Glomerular visceral epithelial cell (primary cell): ENCODE data around the gene DMRTC2.

ENCODE experiments used
- DNase-seq: peaks from one replicate; pipeline ENCODE4 v3.0.0-alpha.2; 2016; ENCODE audit errors: extremely low spot score

Gene DMRTC2

DNA sequence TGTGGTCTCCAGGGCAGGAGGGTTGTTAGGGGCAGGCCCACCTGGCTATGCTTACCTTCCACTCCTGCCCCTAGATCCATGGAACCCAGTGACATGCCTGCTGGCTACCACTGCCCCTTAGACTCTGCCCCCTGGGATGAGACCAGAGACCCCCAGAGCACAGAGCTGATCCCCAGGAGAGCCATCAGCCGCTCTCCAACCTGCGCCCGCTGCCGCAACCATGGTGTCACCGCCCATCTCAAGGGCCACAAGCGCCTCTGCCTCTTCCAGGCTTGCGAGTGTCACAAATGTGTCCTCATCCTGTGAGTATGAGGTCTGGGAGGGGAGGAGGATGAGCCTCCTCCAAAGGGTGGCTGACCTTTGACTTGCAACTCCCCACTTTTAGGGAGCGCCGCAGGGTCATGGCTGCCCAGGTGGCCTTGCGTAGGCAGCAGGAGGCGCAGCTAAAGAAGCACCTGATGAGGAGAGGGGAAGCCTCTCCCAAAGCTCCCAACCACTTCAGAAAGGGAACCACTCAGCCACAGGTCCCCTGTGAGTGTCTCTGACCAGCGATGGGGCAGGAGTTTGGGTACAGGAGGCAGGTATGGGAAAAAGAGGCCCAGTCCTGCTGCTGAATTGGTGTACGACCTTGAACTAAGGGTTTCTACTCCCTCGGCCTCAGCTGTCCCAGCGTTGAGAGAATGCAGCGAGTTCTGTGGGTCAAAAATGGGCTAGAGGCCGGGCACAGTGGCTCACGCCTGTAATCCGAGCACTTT lies 2.7 kb downstream of the DMRTC2 start:
- DNase-seq, result no peak

DNA sequence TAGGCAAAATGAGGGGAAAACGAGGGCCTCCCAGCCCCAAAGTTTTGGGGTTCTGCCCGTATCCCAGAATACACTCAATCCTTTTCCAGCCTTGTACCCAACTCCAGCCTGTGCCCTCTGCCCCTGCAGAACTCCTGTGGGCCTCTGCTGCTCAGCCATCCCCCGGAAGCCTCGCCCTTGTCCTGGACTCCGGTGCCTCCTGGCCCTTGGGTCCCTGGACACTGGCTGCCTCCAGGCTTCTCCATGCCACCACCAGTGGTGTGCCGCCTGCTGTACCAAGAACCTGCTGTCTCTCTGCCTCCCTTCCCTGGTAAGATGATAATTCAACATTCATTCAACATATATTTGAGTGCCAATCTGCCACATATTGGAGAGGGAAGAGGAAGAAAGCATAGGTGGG lies 3.8 kb downstream of the DMRTC2 start:
- DNase-seq, result no peak

DNA sequence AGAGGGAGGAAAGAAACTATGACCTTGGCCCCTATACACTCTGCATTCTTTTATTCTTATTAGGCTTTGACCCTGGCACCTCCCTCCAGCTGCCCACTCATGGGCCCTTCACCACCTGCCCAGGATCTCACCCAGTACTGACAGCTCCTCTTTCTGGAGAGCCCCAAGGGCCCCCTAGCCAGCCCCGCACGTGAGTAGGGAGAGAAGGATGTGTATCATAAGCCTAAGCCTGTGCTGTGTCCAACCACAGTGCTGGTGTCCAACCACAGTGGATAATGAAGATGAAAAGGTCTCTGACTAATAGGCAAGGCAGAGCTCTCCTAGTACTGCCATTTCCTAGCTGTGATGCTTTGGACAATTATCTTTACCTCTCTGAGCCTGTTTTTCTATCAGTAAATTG lies 4.2 kb downstream of the DMRTC2 start:
- no peak for DNase-seq

DNA sequence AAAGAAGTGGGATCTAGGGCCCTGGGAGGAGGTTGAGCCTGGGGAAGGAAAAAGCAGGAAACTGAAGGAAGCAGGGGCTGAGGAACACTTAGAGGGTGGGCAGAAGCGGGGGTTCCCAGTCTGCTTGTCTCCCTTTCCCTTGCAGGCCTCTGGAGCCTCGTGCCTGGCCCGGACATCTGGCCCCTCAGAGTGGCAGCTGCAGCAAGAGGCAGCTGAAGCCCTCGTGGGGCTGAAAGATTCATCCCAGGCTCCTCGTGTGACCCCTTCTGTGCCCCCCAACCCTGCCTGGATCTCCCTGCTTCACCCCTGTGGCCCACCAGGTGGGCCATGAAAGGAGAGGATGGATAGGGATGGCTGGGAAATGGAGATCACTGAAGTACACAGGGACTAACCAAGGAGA lies 5.5 kb downstream of the DMRTC2 start:
- DNase-seq, result no peak

DNA sequence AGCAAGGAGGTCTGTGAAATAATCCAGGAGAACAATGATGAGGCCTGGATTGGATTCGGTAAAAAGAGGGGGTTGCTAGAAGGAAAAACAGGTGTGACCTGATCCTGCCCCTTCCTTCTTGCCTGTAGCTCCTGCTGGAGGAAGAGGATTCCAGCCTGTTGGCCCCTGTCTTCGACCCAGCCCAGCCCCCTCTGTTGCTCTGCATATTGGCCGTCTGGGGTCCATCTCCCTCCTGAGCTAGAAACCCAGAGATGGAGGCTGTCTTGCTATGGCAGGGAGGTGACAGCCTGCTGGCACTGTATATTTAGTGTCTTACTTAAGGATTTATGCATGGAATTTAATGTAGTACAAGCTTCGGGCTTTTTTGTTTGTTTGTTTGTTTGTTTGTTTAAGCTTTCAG lies 6.6 kb downstream of the DMRTC2 start:
- no peak for DNase-seq

DNA sequence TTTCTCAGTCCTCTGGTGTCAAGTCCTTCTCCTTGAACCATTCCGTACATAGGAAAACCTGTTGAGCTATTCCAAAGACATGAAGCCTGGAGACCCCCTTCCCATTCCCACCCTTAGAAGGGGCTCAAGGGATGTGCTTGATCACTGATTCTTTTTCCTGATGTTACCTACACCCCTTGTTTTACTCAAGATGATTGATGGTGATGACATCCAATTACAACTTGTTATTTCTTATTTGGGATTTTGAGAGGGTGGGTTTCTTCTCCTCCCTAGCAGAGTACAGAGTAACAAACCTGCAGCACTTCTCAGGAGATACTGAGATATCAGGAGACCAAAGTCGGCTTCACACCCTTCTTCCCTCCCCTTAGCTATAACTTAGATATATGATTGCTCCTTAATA lies 8.5 kb downstream of the DMRTC2 start:
- DNase-seq, result no peak

DNA sequence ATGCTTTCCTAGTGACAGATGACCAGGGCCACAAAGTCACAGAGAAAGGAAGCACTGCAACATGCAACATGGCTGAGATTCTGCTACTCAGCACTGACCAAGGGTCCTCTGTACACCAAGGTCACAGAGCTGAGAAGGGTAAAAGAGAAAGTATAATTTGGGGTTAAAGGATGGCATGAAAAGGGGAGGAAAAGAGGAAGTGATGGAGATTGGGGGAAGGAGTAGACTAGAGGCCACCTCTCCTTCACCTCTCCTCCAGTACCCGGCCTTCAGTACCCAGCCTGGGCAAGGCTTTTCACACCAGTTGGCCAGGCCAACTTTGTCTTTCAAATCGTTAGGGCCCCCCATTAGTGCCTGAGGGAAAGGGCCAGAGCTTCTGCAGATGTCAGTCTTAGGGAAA lies 8.9 kb downstream of the DMRTC2 start:
- DNase-seq, result no peak

DNA sequence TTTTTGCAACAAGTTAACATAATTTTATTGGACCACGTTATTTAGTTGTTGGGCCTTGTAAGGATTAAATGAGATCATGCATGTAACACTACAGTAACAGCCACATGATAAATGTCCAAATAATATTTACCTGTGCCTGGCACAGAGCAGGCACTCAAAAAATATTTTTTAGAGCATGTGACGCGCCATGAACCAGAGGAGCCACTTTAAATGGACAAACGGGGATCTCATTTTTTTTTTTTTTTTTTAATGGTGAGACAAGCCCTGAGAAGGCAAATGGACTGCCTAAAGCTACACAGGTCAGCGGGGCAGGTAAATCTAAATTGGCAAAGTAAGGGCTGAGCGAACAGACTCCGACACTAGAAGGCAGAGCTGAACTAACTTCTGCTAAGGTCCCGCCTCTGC lies 14.4 kb downstream of the DMRTC2 start:
- DNase-seq, result no peak

DNA sequence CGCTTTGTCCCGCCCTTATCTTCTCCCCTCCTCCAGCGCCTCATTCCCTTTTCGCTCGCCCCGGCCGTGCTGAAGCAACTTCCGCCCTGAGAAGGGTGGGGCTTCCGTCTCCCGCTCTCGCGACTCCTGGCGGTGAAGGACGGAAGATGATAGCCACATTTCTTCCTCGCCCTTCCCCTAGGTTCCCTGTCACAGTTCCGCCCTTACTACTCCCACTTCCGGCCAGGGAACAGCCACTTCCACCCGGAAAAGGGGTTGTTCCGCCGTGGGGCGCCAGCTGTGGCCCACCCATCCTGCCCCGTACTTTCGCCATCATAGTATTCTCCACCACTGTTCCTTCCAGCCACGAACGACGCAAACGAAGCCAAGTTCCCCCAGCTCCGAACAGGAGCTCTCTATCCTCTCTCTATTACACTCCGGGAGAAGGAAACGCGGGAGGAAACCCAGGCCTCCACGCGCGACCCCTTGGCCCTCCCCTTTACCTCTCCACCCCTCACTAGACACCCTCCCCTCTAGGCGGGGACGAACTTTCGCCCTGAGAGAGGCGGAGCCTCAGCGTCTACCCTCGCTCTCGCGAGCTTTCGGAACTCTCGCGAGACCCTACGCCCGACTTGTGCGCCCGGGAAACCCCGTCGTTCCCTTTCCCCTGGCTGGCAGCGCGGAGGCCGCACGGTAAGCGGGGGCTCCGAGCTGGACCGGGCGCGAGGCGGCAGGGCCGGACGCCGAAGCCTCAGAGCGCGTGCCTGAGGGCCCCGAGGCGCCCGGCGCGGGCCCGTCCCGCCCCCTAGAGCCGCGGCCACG lies 15.0 kb downstream of the DMRTC2 start, which contains the start of gene RPS19:
TSS of gene RPS19 (plus strand) at position 638 of the 801 bp plus-strand sequence. CDS start 520 bp downstream, outside the sequence.
- DNase-seq, result peak; percentile 99

DNA sequence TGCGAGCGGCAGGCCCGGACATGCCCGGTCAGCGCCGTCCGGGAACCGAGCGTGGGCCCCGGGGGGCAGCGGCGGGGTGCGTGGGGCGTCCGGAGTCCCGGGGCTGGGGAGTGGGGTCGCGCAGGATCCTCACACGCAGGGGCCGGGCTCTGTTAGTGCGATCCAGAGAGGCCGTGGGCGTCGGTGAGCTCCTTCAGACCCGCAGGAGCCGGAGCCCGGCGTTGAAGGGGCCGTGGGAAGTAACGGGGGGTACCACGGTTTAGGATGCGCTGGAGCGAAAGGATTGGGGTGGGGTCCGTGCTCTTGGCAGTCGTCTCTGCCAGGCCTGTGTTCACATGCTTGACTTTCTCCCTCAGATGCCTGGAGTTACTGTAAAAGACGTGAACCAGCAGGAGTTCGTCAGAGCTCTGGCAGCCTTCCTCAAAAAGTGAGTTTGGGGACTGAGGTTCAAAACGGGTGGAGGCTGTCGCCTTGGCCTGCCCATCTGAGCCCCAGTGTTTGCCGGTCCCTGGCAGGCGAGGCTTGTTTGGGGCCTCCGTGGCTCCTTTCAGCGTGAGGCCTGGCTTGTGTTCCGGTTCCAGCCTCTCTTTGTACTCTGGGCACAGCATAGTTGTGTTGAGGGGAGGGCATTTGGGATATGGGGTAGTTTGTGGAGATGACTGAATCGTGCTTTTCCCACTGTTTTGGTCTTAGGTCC lies 15.7 kb downstream of the DMRTC2 start:
- DNase-seq, result no peak

DNA sequence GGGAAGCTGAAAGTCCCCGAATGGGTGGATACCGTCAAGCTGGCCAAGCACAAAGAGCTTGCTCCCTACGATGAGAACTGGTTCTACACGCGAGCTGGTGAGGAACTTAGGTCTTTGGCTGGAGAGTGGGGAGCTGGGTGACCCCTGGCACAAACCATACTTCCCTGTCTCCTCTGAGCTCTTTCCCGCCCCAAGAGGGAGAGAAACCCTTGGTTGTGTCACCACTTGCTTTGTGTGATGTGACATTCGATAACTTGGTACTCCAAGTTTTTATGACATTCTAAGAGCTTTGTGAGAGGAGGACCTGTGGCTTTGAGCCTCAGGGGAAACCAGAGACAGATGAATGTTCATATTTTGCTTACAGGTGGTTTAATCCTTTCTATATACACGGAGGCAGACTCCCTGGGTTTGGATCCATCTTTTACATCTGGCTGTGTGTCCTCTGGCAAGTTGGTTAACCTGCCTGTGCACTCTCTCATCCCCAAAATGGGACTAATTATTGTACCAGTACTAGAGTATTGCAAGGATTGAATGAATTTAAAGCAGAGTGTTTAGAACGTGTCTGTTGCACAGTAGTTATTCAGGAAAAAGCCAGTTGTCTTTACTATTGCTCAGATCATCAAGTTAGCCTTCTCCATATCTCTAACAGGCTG lies 16.4 kb downstream of the DMRTC2 start:
- no peak for DNase-seq

DNA sequence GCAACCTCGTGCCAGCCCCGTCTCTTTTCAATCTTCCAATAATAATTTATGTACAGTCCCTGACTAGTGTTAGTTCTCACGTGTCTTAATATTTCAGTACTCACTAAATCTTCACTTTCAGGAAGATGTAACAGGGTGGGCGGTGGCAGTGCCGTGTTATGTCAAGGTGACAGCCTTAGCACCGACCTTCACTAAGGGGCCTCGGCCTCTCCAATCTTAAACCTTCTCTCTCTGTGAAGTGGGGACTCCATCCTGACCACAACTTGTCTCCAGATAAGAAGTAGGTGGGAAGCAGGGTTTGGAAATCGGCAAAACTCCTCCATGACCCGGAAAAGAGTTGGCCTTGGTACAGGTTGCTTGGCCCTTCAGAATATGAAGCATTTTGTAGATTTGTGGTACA lies 17.0 kb downstream of the DMRTC2 start:
- DNase-seq, result no peak

DNA sequence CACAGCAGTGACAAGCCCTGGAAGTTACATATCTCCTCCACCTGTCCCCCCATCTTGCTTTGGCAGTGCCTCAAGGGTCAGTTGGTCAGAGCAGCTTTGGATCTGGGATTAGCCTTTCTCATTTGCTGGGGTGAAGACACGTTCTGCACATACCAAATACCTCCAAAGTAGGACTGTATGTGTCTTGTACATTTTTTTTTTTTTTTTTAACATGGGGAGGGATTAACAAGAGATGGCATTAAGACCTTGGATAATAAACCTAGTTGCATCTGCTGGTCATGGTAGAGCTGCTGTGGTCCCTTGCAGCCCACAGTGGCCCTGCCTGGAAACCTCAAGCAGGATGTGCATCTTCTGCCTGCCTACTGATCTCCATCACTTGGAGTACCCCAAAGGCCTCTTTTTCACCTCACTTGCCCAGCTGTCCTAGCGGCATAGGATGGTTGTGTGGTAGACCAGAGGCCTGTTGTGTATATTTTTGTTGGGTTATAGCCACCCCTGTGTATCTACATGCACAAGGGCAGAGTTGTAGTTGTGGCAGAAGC lies 17.7 kb downstream of the DMRTC2 start:
- no peak for DNase-seq

DNA sequence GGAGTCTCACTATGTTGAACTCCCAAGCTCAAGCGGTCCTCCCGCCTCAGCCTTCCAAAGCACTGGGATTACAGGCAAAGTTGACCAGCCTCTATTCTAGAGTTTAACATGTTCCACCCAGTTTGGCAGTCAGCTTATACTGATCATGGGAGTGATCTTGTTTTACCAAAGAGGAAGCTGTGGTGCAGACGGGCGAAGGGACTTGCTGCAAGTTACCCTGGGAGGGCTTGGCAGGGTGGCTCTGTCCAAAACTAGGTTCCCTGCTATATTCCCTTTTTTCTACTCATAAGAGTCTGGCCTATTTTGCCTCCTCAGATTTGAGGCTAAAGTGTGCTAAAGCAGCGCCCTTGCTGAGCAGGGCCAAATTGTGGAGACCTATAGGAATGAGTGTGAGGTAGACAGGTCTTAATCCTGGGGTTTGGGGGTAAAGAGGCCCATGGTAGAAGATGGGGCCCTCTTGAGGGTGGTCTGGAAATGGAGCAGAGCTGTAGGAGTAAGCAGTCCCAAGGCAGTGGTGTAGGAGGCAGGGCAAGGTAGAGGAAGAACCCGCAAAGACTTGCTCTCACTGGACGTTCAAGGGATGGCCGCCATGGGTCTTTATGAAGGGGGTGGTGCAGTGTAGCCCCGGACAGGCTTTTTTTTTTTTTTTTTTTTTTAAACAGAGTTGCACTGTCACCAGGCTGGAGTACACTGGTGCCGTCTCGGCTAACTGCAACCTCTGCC lies 18.5 kb downstream of the DMRTC2 start:
- no peak for DNase-seq

DNA sequence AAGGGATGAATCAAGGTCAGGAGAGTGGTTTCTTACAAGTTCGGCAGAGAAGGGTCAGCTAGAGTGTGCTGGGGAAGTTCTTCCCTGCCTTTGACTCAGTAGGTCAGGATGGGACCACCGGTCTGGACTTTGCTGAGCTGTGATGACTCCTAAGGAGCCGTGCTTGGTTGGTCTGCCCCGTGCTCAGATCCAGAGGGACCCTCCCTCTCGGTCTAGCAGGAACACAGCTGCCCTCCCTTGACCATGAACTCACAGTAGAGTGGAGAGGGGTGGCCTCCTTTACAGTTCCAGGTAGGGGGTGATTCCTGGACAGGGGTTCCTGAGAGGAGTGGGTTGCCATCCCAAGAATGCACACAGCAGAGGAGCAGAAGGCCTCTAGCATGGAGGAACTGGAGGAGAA lies 19.5 kb downstream of the DMRTC2 start:
- DNase-seq, result no peak

DNA sequence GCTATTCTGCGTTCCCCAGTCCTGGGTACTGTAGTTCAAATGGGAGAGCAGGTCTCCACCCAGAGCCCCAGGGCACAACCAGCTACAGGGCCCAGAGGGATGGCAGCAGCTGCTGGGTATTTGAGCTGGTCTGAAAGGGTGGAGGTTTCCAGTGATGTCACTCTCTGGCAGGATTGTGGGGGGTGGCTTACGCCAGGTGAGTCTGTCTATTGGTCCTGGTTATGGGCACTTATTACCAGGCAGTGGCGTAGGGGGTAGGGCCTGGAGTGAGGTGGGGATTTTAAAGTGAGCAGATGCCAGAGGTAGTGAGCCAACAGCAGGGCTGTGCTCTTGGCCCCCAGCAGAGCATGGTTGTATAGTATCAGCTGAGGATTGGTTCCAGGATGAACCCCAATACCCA lies 21.4 kb downstream of the DMRTC2 start:
- DNase-seq, result no peak

DNA sequence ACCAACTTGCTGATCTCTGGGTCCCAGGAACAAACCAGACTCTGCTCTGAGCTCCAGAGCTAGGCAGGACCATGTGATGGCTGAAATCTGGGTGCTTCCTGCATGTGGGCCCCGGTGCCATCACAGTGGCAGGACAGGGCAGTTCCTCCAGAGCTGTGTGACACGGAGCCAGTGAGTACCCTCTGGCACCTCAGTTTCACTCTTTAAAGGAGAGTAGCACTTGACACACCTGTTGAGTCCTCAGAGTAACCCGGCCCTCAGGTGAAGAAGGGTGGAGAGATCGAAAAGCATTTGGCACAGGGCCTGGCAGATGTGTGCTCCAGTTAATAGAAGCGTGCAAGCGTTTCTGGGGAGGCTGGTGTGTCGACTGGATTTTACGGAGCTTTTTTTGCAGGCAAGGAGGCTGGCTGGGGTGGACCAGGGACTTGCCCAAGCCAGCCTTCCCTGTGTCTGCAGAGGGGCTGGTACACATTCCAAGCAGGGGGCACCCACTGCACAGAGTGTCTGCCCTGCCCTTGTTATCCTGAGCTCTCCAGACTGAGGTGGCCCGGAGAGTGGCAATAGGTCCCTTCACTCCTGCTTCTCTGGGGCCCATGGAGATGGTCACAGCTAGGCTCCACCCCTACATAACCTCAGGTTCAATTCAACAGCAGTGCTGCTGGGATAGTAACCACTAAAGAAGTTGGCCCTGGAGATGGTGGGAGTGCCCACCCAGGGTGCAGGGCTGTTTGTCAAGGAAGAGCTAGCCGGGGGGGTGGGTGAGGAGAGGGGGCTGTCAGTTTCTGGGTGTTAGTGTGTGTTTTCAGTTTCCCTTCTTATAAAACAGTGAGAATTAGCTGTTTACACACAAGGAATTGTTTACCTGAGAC lies 23.5 kb downstream of the DMRTC2 start:
- DNase-seq, result no peak

DNA sequence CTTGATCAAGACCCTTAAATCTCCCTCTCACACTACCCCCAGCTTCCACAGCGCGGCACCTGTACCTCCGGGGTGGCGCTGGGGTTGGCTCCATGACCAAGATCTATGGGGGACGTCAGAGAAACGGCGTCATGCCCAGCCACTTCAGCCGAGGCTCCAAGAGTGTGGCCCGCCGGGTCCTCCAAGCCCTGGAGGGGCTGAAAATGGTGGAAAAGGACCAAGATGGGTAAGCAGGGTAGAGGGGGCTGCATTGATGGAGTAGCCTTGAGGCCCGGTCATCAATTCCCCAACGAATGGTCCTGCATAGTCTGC lies 24.1 kb downstream of the DMRTC2 start:
- no peak for DNase-seq

DNA sequence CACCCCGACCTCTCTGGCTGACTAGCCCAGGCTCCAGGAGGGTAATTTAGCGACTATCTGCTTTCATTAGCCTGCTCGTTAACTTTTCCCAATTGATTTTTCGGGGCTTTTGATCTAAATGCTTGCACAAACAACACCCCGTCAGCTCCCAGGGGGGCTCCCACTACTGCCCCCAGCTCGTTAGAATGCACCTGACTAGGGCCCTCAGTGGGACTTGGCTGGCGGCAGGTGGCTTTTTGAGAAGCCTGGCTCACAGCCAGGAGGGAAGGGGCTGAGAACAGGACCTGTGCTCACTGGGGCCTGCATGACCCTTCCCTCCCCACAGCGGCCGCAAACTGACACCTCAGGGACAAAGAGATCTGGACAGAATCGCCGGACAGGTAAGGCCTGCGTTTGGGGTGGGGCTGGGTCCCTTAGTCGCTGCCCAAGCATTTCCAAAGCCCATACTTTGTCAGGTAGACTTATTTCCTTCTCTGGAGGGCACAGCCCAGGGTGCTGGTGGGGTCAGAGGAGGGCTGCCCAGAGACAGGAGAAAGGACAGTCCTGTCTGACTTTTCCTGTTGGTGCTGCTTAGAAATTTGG lies 24.6 kb downstream of the DMRTC2 start:
- DNase-seq, result no peak

DNA sequence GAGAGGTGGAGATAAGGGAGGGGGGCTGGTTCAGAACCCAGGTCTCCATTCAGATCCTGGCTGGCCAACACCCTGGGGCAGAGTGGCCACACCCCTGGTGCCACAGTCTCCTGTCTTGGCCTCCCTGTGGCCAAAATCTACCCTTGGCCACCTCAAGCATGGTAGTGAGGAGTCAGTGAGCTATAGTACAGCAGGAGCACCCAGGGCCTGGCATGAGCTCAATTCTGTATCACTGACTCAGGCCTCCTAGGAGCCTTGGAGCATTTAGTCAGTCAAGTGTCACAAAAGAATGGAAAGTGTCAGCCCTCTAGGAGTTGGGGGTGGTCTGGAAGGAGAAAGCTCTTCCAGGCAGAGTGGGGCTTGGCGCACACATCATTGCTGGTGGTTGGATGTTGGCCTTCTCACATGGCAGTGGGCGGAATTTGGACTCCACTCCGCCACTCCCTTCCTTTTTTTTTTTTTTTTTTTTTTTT lies 25.6 kb downstream of the DMRTC2 start:
- DNase-seq, result peak; percentile 50
